ENCODE data around the gene INSR. TPM values are rescaled to one million over a fixed set of nuclear protein-coding genes. Genes with fewer than 3 reads are reported as not detected.
"Not testable (repeated sequence)": the region's sequence is repeated elsewhere in the genome, so short reads cannot be mapped to it uniquely, and the experiment has no call there.

INSR gene
- total and polyA plus RNA-seq, 12 donors, result 20.2 to 157 (median 99.0) TPM

DNA sequence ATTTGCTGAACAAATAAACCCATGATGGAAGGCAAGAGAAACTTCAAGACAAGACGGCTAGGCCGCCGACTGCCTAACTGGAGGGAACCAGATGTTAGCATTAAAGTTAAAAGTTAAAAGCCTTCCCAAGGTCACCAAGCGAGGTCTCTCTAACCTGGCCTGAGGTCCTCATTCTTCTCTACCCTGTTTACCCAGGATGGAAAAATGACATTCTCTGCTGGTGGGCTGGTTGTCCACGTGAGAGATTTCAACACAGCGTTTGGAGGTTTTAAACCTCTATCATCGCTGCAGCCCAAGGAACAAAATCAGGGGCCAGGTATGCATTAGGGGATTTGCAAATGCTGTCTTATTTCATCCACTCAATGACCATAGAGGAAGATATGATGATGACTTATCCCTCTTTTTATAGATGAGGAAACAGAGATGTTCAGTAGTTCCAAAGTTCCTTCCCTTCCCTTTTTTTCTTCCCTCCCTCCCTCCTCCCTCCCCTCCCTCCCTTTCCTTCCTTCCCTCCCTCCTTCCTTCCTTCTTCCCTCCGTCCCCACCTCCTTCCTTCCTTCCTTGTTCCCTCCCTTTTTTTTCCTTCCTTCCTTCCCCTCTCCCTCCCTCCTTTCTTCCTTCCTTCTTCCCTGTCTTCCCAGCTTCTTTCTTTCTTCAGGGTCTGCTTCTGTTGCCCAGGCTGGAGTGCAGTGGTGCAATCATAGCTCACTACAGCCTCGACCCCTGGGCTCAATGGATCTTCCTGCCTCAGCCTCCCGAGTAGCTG, 79.7 kb downstream of the INSR start:
- Histone ChIP-seq H3K9me3 (no peaks in the 10 kb centered on the region), H3K27ac (peak overlapping the region in 5 of 10 donors; percentile 12 to 57 (median 22)), H3K4me3 (no peak overlapping the region), H3K27me3 (no peaks in the 10 kb centered on the region), H3K4me1 (peaks cover 14 to 61% (median 36%) of the 10 kb centered on the region in 9 donors), H3K36me3 (peaks cover 0 to 7% (median 0%) of the 10 kb centered on the region in 9 donors)
- ATAC-seq (no peak), DNase-seq (no peak)
- whole genome bisulfite sequencing, 2 donors, result 83 to 87% methylated on average over 10 of the region's 10 CpGs
- intact Hi-C loops (cut with DNase I), result no loop called here
- TF ChIP-seq, protein P1, sequence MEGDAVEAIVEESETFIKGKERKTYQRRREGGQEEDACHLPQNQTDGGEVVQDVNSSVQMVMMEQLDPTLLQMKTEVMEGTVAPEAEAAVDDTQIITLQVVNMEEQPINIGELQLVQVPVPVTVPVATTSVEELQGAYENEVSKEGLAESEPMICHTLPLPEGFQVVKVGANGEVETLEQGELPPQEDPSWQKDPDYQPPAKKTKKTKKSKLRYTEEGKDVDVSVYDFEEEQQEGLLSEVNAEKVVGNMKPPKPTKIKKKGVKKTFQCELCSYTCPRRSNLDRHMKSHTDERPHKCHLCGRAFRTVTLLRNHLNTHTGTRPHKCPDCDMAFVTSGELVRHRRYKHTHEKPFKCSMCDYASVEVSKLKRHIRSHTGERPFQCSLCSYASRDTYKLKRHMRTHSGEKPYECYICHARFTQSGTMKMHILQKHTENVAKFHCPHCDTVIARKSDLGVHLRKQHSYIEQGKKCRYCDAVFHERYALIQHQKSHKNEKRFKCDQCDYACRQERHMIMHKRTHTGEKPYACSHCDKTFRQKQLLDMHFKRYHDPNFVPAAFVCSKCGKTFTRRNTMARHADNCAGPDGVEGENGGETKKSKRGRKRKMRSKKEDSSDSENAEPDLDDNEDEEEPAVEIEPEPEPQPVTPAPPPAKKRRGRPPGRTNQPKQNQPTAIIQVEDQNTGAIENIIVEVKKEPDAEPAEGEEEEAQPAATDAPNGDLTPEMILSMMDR (IDR thresholded peaks at IDR 0.05), result no peak

DNA sequence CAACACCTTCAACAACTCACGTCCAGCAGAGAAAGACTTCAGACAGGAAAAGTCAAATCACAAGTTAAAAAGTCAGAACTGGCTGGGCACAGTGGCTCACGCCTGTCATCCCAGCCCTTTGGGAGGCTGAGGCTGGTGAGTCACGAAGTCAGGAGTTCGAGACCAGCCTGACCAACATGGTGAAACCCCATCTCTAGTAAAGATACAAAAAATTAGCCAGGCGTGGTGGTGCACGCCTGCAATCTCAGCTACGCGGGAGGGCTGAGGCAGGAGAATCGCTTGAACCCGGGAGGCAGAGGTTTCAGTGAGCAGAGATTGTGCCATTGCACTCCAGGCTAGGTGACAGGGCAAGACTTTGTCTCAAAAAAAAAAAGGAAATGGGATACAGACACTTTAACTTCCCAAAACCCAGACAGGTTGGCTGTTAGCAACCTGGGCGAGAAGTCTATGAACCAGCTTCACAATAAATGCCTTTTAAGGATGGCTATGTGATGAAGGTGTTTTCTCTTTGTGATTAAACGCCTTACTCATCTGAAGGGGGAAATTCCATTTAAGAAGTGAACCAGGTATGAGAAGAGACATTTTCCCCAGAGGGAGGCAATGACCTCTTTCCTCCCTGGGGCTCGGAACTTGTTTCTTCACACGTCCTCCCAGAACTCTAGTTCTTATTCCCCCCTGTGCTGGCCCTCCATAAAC, 80.4 kb downstream of the INSR start:
- peaks cover 18 to 68% (median 40%) of the 10 kb centered on the region in 9 donors for H3K4me1 ChIP-seq
- 87 to 92% methylated on average over 14 of the region's 14 CpGs for WGBS, 2 donors
- H3K27ac ChIP-seq, result peak overlapping the region in 3 of 10 donors; percentile 9 to 17 (median 12)

DNA sequence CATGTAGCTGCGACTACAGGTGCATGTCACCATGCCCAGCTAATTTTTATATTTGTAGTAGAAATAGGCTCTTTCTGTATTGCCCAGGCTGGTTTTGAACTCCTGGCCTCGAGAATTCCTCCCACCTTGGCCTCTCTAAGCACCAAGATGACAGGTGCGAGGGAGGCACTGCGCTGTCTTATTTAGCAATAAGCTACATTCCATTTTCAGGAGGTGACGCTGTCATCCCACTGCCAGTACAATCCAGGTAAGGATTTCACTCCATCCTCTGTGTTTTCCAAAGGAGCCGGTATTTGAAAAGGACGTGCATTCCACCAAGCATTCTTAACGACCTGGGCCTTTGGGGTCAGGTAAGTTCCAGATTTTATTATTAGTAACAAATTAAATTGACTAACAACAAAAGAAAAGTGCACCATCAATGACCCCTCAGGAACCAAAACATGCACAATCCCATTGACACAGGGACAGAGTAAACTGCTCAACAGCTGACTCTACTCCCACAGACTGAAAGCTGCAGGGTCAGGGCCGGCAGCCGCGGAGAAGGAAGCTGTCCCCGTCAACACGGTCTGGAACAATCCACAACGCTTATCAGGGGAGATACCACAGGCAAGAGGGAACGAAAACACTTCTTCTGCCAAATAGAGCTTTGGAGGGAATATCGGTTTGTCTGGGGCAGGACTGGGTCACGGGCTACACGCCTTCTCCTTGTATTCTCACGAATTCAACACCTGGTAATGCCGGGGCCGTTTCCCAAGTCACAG, 82.8 kb downstream of the INSR start:
- TF ChIP-seq, protein P1 (IDR thresholded peaks at IDR 0.05), result no peak
- peaks cover 23 to 91% (median 46%) of the 10 kb centered on the region in 9 donors for H3K4me1 ChIP-seq
- H3K36me3 ChIP-seq, result peaks cover 0 to 6% (median 0%) of the 10 kb centered on the region in 9 donors
- DNase-seq (peak; percentile 57 to 69), ATAC-seq (peak; percentile 87 to 95 (median 90))
- 23 to 30% methylated on average over 21 of the region's 21 CpGs for WGBS, 2 donors
- H3K27me3 ChIP-seq, result no peaks in the 10 kb centered on the region
- H3K9me3 ChIP-seq, result no peaks in the 10 kb centered on the region
- H3K27ac ChIP-seq, result peak overlapping the region; percentile 14 to 78 (median 62)
- intact Hi-C loops (cut with DNase I), result no loop called here
- H3K4me3 ChIP-seq, result peak overlapping the region in 1 of 10 donors; percentile 4

More for the DNA sequence above, 80.4 kb downstream of the INSR start:
- H3K4me3 ChIP-seq, result no peak overlapping the region
- H3K36me3 ChIP-seq, result peaks cover 0 to 6% (median 0%) of the 10 kb centered on the region in 9 donors
- TF ChIP-seq, protein P1 (IDR thresholded peaks at IDR 0.05), result no peak
- DNase-seq (no peak), ATAC-seq (no peak)
- H3K27me3 ChIP-seq, result no peaks in the 10 kb centered on the region
- intact Hi-C loops (cut with DNase I), result no loop called here
- H3K9me3 ChIP-seq, result no peaks in the 10 kb centered on the region

DNA sequence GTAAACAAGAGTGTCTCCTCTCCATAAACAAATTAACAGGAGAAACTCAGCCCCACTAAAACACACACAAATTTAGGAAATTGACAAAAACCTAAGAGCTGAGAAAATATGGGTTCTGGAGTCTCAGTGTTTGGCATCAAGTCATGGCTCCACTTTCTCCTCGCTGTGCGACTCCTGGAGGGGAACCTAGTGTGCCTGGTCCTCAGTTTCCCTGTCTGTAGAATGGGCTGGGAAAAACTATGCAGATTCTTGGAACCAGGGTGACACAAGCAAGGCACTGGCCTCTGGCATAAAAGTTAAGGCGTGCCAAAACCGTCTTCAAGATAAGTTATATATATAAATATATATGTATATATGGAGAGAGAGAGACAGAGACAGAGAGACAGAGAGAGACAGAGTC, 83.9 kb downstream of the INSR start:
- no peaks in the 10 kb centered on the region for H3K27me3 ChIP-seq
- H3K36me3 ChIP-seq, result peaks cover 0 to 6% (median 0%) of the 10 kb centered on the region in 9 donors
- DNase-seq (no peak), ATAC-seq (no peak)
- intact Hi-C loops (cut with DNase I), result no loop called here
- no peak overlapping the region for H3K4me3 ChIP-seq
- WGBS, 2 donors, result 91 to 95% methylated on average over 4 of the region's 4 CpGs
- peaks cover 23 to 97% (median 46%) of the 10 kb centered on the region in 9 donors for H3K4me1 ChIP-seq
- H3K9me3 ChIP-seq, result no peaks in the 10 kb centered on the region
- TF ChIP-seq, protein P1 (IDR thresholded peaks at IDR 0.05), result no peak
- H3K27ac ChIP-seq, result peak overlapping the region in 5 of 10 donors; percentile 64 to 78 (median 71)

DNA sequence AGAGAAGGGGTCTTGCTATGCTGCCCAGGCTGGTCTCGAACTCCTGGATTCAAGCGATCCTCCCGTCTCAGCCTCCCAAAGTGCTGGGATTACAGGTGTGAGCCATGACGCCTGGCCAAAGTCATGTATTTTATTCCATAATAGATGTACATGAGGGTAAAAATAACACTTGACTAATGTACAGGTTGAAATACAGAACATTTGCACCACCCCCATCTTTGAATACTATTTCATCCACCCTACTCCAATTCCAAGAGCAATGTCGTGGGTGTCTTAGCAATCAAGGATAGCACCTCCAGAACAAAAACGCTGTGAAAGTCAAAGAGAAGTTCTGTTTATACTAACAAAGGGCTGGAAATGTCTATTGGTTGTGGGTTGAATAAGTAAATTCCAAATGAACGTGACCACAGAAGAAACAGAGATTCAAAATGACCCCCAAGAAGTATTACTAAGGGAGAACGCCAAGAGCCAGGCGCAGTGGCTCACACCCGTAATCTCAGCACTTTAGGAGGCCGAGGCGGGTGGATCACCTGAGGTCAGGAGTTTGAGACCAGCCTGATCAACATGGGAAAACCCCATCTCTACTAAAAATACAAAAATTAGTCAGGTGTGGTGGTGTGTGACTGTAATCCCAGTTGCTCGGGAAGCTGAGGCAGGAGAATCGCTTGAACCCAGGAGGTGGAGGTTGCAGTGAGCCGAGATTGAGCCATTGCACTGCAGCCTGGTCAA, 84.5 kb downstream of the INSR start:
- H3K27ac ChIP-seq; H3K27me3 ChIP-seq; intact Hi-C loops (cut with DNase I); DNase-seq; H3K4me3 ChIP-seq; ATAC-seq; H3K36me3 ChIP-seq; H3K9me3 ChIP-seq: not testable (repeated sequence)
- peaks cover 23 to 97% (median 42%) of the 10 kb centered on the region in 9 donors for H3K4me1 ChIP-seq
- WGBS, 2 donors, result 94 to 97% methylated on average over 15 of the region's 15 CpGs

DNA sequence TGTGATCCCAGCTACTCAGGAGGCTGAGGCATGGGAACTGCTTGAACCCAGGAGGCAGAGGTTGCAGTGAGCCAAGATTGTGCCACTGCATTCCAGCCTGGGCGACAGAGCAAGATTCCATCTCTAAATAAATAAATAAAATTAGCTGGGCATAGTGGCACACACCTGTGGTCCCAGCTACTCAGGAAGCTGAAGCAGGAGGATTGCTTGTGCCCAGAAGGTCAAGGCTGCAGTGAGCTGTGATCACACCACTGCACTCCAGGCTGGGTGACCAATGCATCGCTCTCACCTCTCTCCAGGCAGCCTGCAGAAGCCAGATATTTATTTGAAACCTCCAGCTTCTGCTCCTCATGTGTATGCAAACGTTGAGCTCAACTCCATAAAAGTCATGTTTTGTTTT, 85.2 kb downstream of the INSR start:
- H3K9me3 ChIP-seq; H3K4me3 ChIP-seq; H3K36me3 ChIP-seq; DNase-seq; H3K27me3 ChIP-seq; intact Hi-C loops (cut with DNase I); ATAC-seq: not testable (repeated sequence)
- H3K27ac ChIP-seq, result peak overlapping the region in 1 of 10 donors; percentile 45
- WGBS, 2 donors, result 61 to 79% methylated on average over 3 of the region's 3 CpGs
- H3K4me1 ChIP-seq, result peaks cover 23 to 91% (median 36%) of the 10 kb centered on the region in 9 donors

Data from heart right ventricle (tissue), 16 donors.